NCI-H526 treated with DMSO at 0.1 percent for 48 hours (cell line): Measurements from ENCODE around the gene CHMP4A.
A peak's percentile ranks its signal among the peaks of the same experiment; 100 is the strongest.

Experiments used
- DNase-seq: peaks from one replicate; lab custom pipeline; 2025; lab: John Stamatoyannopoulos, UW

The CHMP4A gene

DNA sequence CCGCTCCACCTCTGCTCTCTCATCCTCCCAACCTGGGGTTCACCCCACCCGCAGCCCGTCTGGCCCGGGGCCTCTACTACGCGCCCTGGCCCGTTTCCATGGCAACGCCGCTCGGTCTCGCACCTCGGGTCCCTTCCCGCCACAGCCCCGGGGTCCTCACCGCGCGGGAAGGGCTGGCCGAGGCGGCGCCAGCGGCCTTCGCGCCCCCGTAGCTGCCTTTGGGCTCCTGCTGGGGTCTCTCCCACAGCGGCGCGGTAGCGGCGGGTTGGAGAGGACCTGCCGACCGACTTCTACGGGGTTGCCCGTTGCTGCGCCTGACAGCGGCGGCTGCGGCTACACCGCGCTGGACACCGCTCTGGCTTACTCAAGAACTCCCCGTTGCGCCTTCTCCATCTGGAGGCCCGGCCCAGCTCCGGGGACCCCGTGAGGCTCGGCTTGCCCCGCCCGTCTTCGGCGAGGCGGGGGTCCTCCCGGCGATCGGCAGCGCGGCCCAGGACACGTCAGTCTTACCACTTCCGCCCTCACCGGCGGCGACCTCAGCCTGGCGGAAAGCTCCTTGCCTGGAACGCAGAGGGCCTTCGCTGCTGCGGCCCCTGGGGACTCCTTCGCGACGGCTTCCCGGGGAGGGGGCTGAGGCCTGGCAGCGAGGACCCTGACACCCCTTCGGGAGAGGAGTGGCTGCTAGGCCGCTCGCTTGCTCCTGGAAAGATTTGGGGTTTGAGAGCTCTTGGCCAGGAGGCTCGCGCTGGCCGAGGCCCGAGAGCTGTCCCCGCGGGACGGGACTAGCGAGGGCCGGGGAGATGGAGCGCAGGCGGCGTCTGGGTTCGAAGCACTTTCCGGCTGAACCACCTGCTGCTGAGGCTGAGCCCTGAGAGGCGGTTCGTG is 17.9 kb downstream of the CHMP4A start, which contains the start of gene TM9SF1:
TM9SF1 (minus strand) TSS at position 256 of the 885 bp plus-strand sequence. CDS start 422 bp downstream, outside the sequence.
- peak; percentile 73 for DNase-seq

DNA sequence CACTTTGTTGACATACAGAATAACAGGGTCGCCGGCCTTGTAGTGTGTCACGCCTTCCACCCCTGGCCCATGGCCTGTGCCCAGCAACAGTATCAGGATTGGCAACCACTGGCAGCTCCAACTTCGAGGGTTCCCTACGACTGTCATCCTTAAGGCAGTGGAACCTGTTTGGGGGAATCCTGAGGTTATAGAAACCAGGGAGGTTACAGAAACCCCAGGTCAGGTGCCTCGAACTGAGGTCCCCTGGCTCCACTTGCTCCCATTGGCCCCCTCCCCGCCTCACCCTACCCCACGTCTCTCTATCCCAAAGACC is 18.5 kb downstream of the CHMP4A start:
- no peak for DNase-seq

DNA sequence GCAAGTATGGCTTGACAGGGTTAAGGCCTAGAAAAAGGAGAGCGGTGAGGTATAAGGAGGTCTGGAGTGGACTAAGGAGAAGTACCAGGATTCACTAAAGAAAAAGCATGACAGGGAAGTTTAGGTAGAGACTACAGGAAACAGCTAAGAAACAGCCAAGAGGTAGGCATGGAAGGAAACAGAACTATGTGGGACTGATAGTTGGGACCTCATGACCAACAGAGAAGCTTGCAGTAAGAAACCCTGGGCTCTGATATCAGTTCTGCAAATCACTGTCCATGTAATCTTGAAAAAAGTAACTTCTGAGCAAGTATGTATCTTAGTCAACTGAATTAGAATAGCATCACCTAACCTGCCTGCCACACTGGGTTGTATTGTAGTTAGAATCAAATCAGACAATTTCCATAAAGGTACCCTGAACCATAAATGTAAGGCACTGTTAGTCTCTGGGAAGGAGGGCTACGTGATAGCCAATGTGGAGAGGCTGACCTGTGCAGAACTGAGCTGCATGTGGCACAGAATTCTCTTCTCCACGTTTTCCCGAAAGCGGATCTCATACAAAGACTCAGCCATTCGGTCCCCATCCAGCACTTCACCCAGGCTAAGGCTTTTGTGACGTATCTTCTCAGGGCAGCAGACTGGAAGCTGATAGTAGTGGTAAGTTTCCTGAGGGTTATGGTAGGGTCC is 19.0 kb downstream of the CHMP4A start:
- DNase-seq, result no peak

- no peak for DNase-seq
These were observed 20.4 kb downstream of the CHMP4A start for GRCh38 chr14:24192933-24193332.

GRCh38 chr14:24190416-24190815 is 22.9 kb downstream of the CHMP4A start:
- DNase-seq, result no peak

DNA sequence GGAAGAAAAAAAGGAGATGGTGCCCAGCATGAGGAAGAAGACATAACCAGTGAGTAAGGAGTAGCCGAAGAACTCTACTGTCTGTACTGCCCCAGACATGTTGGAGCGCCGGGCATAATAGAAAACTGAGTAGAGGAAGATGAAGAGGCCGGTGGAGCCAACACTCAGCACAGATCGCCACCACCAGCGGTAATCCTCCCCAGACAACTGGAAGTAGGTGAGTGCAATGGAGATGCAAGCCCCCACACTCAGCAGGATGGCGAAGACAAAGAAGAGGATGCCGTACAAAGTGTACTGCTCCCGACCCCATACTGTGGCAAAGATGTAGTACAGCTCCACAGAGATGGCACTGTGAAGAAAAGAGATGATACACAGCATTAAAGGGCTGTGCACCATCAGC is 23.8 kb downstream of the CHMP4A start:
- no peak for DNase-seq

GRCh38 chr14:24189059-24189375 is 24.3 kb downstream of the CHMP4A start:
- no peak for DNase-seq

DNA sequence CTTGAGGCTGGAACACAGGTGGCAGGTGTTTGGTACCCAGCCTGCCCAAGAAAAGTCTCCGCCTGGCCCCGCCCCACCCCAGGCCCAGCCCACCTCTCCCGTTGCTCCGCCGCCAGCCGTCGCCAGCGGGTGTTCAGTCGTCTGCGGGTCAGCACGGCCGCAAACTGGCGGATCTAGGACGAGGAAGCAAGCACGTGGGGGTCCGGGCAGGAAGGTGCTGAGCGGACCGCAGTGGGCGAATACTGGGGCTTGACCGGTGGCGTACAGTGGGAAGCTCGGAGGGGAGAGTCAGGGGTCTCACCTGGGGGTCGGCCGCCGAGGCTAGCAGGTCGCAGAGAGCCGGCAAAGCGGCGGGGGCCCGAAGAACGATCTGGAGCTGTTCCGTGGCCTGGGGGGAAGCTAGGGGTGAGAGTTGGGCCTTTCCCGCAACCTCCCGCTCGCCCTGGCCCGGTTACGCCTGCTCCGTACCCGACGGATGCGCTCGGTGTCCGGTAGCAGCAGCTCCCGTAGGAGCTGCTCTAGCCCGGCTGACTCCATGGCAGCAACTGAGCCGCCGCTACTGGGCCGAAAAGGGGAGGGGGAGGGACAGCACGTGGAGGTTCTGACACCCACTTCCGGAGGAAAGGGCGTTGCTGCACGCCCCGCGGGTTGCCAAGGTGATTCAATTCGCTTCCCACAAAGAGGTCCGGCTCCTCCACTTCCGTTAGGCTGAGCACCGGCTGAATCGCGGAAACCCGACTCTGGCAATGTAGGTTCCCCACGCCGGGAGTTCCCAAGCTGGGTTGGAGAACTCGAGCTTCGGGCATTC is 24.8 kb downstream of the CHMP4A start, which contains the start of gene IPO4:
IPO4 (minus strand) TSS at position 566 of the 808 bp plus-strand sequence; CDS start at position 537, 29 bp downstream.
- peak; percentile 95 for DNase-seq

DNA sequence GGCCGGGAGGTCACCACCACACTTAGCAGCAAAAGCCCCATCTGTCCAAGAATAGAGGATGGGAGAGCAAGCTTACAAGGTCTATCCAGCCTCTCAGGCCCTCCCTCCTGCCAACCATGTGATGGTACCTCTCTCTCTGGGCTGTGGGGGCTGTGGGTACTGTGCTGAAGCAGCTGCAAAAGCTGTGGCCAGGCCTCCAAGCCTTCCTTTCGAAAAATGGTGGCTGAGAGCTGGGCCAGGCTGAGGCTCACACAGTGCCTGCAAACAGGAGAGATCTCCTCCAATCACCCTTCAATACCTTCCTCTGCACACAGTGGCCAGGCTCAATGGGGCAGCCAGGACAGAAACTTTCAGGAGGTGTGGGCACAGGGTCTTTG is 25.8 kb downstream of the CHMP4A start:
- no peak for DNase-seq

DNA sequence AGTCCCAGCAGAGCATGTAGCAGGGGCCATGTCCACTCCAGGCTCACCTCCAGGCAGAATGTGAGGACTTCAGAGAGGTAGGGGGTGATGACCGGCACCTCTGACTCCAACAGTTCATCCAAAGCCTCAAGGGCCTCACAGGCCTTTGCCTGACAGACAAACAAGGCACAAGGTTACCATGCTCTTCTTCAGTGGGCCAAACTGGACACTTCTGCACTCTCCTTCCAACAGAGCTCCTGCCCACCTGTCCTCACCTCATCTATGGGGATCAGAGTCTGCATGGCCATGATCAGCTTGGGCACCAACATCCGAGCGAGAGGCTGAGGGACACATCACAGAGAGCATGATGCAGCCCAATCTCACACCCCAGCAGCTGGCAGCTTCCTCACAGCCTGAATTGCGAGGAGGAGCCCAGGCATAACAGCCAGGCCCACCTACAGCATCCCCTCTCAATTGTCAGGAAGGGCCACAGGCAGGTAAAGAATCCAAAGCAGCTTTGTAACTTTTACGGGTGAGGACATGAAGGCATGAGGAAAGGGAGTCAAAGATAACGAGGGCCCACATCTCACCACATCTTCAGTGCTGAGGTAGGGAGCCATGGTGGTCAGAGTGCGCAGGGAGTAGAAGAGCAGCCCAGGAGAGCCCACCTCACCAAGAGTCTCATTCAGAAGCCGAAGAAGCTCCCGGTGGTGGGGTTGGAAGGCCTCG is 26.3 kb downstream of the CHMP4A start:
- DNase-seq, result no peak

GRCh38 chr14:24185741-24186140 is 27.5 kb downstream of the CHMP4A start:
- DNase-seq, result no peak

- no peak for DNase-seq
These were observed 28.3 kb downstream of the CHMP4A start for GRCh38 chr14:24185026-24185425.

DNA sequence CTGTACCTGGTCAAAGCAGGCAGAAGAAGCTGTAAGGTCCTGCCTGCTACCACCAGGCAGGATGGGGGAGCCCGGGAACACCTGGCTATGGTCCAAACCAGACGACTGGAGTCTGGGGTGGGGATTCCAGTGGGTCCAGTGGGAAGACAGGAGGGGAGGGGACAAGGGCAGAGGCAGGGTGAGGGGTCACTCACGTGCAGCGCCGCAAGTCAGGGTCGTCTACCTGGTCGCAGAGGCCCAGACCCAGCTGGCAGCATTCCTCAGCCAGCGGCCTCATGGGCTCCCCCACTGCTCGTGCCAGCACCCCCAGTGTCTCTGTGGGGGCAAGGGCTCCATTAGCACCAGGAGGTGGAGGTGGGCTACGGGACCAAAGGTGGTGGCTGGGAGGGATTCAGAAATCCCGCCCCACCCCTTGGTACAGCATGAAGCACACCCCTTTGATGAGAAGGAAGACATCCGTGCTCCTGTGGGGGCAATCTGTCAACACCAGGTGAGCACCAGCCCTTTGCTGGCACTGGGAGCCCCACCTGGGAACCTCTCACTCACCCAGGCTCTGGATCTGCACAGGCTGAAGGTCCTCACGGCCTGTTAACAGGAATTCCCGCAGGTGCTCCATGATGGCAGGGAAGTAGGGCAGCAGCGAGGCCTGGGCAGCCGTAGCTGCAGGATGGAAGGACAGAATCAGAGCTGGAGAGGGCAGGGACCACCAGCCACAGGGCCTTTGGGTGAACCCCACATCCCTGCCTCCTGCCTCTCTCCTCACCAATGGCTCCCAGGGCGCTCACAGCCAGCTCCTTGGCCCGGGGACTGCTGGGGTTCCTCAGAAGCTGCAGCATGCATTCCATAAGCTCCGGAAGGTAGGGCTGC is 29.0 kb downstream of the CHMP4A start:
- no peak for DNase-seq

- DNase-seq, result no peak
These were observed 30.2 kb downstream of the CHMP4A start for GRCh38 chr14:24183014-24183481.

DNA sequence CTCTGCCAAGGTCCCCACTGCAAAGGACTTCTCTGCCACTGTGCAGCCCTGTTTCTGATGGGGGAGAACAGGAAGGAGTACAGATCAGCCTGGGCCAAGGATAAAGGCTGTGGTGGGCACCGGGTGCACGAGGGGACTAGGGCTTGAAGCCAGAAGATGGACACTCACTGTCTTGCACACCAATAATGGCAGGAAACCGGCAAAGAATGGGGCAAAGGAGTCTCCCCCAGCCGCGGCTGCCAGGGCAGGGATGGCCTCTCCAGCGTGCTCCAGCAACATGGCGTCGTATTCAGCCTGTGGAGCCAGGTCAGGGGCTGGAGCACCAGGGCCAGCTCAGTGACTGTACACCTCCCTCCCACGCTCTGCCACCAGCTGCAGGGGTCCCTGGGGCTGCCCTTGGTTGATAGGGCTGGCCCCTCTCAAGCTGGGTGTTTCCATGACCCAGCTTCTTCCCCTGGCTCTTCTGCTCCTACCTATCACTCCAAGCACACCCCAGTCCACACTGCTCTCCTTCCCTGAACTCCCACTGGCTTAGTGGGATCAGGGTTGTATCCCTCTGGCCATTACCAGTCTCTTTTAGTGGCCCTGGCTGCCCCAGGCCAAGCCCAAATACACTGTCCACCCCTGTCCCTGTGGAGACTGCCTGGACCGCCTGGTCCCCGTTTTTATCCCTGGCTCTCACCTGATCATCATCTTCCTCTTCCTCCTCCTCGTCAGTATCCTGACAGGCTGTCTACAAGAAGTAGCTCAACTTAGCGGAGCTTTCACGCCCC is 31.0 kb downstream of the CHMP4A start:
- DNase-seq, result no peak

DNA sequence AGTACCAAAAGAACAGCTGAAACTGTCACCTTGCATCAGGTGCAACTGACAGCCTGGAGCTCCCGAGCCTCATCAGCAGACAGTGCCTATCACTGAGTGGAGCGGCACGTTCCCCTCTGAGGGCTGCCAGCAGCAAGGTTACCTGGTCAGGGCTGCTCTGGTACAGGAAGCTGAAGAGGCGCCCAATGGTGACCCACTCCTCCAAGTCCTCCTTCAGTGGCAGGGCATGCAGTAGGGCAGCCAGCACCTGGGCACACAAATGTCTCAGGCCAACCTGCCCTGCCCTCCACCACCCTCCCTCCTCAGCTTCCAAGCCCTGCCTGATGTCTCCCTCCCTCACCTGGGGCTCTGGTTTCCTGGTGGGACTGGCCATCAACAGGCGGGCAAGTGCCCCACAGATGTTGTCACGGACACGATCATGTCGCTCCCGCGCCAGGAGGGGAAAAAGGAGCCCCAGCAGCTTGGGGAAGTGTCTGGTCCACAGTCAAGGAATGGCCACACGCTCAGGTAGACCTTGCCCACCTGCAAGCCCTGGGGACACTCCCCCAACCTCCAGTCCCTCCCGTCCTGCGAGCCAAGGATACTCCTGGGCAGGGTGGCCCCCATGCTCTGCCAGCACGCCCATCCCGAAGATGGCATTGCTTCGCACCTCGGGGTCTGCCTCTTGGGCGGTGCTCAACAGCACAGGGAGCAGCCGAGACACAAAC is 31.8 kb downstream of the CHMP4A start:
- DNase-seq, result no peak

GRCh38 chr14:24179961-24180796 is 33.1 kb downstream of the CHMP4A start:
- no peak for DNase-seq

- DNase-seq, result no peak
These were observed 33.9 kb downstream of the CHMP4A start for GRCh38 chr14:24179294-24179960.
